GM12801 (cell line): ENCODE data around the gene RBM8A.

Source experiments
- TF ChIP-seq, protein P1 (sequence below): IDR thresholded peaks from one replicate; pipeline ENCODE4 v1.5.1; 2011; ENCODE audit warnings: control low read depth; ENCODE audit not compliant: insufficient read length; ENCODE audit errors: extremely low read depth

RBM8A gene

DNA sequence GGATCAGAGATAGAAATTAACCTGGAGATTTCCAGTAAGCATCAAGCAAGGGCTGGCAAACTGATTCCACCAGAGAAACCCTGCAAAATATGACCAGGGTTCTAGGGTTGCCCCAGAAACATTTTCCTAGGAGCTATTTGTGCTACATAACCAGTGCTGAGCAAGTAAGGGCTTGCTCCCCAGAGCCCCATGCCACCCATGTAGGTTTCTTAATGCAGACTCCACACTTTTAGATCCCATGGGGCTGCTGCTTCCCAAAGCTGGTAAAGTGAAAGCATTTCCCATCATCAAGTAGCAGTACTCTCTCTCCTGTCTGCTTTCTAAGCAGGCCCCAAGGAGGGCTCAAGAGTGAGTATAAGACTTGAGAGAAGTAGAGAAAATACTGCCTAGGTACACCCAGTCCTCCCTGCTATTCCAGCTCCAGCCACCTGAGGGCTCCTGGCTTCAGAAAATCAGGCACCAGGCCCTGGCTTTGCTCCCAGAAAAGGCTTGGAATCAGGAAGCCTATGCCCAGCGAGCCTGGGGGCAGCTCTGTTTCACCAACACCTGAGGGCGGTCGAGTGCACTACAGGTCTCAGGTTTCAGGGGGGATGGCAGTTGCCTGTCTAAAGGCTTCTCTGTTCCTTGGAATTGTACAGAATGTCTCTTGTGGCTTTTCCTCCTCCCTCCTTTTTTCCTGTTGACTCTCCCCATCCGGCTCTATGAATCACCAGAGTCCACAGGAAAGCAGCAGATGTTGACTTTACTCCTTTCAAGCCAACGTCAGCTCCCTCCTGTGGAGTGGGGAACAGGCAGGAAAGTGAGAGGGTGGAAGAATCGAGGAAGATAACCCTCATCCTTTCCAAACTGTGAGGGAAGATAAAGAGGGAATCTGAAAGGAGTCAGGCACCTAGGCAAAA, 35.4 kb downstream of the RBM8A start:
- TF ChIP-seq, protein P1, sequence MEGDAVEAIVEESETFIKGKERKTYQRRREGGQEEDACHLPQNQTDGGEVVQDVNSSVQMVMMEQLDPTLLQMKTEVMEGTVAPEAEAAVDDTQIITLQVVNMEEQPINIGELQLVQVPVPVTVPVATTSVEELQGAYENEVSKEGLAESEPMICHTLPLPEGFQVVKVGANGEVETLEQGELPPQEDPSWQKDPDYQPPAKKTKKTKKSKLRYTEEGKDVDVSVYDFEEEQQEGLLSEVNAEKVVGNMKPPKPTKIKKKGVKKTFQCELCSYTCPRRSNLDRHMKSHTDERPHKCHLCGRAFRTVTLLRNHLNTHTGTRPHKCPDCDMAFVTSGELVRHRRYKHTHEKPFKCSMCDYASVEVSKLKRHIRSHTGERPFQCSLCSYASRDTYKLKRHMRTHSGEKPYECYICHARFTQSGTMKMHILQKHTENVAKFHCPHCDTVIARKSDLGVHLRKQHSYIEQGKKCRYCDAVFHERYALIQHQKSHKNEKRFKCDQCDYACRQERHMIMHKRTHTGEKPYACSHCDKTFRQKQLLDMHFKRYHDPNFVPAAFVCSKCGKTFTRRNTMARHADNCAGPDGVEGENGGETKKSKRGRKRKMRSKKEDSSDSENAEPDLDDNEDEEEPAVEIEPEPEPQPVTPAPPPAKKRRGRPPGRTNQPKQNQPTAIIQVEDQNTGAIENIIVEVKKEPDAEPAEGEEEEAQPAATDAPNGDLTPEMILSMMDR = no peak

DNA sequence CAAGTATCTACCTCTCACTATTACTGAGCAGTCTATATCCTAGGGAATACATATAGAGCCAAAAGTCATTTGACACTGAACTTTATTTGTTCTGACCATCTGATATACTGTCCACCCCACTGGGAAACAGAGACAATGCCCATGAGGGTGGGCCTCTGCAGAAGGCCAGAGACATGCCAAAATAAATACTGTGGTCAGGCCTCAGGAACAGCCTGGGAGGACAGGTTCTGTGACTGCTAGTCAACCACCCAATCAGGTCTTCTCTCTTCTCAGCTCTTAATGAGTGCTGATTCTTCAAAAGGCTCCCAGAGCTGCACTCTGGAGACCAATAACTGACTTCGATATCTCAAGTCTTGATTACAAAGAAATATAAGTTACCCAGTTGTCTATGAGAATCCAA, 36.1 kb downstream of the RBM8A start:
- TF ChIP-seq, protein P1 = no peak

DNA sequence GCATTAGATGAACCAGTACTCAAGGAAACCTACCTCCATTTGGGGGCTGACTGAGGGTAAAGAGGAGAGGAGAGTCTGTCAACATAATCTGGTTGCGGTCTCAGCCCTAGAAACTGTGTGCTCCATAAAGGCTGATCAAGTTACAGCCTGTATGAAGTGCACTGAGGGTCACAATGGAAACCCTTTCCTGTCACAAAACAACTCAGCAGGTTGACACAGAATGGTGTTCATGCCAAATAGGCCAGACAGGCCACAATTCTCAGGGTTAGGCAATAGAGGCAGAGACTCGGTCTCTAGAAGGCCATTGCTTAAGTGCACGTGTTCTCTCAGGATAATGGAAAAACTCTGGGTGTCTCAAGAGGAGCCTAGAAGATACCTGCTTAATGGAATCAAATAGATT, 37.6 kb downstream of the RBM8A start:
- TF ChIP-seq, protein P1 = no peak

DNA sequence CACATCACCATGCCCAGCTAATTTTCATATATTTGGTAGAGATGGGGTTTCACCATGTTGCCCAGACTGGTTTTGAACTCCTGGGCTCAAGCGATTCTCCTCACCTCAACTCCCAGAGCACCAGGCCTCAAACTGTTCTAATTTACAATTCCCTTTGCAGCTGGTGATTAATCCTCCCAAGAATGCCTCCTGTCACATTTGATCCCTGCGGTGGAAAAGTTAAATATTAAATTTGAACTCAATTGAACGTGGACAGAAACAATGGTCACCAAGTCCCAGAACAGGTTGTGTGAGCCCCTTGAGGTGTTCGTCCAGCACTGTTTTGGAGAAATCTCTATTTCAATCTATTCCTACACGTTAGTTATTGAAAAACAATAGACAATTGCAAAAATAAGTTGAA, 39.7 kb downstream of the RBM8A start:
- TF ChIP-seq, protein P1 = no peak

DNA sequence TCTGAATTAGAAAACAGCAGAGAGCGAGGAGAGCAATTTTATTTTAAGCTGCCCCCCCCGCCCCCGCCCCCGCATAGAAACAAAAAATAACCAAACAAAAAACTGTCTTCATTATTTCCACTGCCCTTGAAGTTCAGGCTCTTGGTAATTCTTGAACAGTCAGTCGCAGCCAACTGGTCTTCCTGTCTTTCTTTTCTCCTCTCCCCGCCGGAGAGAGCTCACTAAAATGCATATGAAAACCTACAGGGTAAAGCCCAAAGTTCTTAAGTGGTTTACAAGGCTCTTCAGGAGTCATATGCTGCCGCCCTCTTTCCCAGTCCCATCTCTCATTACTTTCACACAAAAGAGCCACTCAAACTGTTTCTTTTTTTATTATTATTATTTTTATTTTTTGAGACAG, 40.5 kb downstream of the RBM8A start:
- TF ChIP-seq, protein P1 = no peak

DNA sequence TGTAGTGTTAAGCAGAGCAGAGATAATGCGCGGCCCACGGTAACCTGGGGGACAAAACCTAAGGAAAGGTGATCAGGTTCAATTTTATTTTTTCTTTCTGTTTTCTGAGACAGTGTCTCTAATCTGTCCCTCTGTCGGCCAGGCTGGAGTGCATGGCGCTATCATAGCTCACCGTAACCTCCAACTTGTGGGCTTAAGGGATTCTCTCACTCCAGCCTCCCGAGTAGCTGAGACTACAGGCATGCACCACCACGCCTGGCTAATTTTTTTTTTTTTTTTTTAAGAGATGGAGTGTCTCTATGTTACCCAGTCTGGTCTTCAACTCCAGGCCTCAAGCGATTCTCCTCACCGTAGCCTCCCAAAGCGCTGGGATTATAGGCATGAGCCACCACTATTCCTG, 40.9 kb downstream of the RBM8A start:
- TF ChIP-seq, protein P1 = no peak

DNA sequence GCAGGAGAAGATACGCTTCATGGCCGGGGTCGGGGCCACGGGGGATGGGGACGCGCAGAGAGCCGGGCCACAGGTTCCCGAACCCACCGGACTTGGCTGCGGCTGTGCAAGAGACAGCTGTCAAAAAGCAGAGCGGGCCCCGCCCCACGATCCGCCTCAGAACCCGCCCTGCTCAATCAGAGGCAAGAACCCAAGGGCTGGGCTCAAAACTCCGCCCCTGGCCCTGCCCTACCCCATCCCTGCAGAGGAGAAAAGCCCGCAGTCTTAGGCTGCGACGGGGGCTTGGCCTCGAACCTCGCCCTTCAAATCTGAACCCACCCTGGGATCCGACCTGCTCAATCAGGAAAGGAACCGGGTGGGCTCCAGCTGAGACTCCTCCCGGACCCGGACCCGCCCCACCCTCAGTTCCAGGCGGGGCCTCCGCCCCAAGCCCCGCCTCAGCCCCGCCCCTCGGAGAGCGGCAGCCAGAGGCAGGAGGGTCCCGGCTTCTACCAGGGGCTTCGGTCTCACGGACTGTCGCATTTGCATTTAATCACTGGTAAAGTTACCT, 41.5 kb downstream of the RBM8A start, which contains the start of gene ANKRD35:
Gene ANKRD35, minus strand, starts transcription at position 129 of the 550 bp plus-strand sequence. Its CDS starts 108 bp downstream, at position 21.
- TF ChIP-seq, protein P1 = no peak
